K562 treated with DMSO at 1 percent for 4 hours (cell line): Measurements from ENCODE around the gene CENPC. TPM values are rescaled to one million over a fixed set of nuclear protein-coding genes. Genes with fewer than 3 reads are reported as not detected.

Experiments used
- total RNA-seq: library from RNA; unstranded; fragments of 300-600 nt; gene quantifications from 2 replicates; pipeline ENCODE4 v1.2.3, GENCODE V29; 2022; ENCODE audit not compliant: insufficient read depth

CENPC gene, protein sequence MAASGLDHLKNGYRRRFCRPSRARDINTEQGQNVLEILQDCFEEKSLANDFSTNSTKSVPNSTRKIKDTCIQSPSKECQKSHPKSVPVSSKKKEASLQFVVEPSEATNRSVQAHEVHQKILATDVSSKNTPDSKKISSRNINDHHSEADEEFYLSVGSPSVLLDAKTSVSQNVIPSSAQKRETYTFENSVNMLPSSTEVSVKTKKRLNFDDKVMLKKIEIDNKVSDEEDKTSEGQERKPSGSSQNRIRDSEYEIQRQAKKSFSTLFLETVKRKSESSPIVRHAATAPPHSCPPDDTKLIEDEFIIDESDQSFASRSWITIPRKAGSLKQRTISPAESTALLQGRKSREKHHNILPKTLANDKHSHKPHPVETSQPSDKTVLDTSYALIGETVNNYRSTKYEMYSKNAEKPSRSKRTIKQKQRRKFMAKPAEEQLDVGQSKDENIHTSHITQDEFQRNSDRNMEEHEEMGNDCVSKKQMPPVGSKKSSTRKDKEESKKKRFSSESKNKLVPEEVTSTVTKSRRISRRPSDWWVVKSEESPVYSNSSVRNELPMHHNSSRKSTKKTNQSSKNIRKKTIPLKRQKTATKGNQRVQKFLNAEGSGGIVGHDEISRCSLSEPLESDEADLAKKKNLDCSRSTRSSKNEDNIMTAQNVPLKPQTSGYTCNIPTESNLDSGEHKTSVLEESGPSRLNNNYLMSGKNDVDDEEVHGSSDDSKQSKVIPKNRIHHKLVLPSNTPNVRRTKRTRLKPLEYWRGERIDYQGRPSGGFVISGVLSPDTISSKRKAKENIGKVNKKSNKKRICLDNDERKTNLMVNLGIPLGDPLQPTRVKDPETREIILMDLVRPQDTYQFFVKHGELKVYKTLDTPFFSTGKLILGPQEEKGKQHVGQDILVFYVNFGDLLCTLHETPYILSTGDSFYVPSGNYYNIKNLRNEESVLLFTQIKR
- total RNA-seq: 3.5 and 8.6 TPM in 2 replicates

DNA sequence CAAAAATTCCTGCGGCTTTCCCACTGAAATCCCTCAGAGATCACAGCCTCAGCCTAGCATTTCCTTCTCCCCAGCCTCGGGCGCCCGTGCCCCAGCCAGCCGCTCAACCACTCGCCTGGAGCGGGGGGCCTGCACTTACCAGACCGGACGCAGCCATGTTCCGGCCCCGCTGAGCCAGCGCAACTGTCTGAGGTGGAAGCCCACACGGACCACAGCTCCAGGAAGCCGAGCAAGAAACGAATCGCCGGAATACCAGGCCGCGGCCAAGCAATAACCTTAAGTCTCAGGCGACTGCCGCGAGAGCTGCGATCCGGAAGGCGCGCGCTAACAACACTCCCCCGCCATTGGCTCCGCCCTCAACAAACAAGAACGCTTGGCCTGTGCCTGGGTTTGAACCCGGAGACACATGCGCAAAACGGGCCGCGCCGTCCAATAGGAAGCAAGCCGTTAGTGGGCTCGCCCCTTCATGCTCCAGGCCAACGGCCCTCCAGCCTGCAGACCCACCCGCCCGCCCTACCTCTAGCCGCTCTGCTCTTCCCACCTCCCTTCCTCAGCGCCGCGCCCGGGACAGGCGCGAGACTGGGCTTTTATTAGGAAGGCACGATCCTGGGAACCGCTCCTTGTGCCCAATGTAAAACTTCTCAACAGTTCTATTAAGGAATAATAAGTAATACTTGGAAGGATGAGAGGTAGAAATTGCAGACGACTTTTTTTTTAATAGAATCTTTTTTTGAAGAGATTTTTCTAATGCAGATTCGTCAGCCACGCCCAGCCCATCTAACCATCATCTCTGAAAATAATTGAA is at the start of gene CENPC:
Gene CENPC, minus strand, starts transcription at position 305 of the 805 bp plus-strand sequence. Its CDS starts 148 bp downstream, at position 157.

DNA sequence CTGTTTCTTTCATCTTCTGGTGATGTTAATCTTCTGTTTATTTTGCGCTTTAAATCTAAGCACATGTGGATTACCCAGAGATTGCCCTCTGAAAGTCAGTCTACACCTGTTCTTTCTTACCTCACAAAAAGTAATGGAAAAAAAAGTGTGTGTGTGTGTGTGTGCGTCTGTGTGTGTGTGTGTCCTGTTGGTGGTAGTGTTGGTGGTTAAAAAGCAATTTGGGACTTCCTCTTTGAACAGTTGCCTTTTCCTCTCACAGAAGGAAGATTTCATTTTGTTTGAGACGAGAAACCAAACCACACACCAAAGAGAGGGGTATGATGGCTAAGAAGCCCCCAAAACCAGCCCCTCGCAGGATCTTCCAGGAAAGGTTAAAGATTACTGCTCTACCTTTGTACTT is 13.2 kb upstream of the CENPC start, which contains the start of gene STAP1:
Gene STAP1, plus strand, starts transcription at position 235 of the 400 bp plus-strand sequence. Its CDS starts 83 bp downstream, at position 318.

Other genes starting within 250 kb of the CENPC start
- 1.8 TPM in 1 of 2 replicates, not detected in the other for gene STAP1, start 13.2 kb upstream of the CENPC start, total RNA-seq
- gene UBA6, start 155.7 kb upstream of the CENPC start, total RNA-seq: 28.5 and 46.2 TPM in 2 replicates
- not detected in 2 replicates for gene GNRHR, start 208.9 kb upstream of the CENPC start, total RNA-seq